Stimulated activated effector memory CD8-positive, alpha-beta T cell treated with anti-CD3 and anti-CD28 coated beads, Interleukin-12 subunit alpha, Interleukin-12 subunit beta, amount 100 ng/mL, for 72 hours (primary cell): ENCODE results near the gene ITGA4.
A peak's percentile ranks its signal among the peaks of the same experiment; 100 is the strongest.

ENCODE experiments used
- ATAC-seq: fragments of 150-1000 bp; cut with Tn5 transposase; 2 replicates; pipeline ENCODE4 v1.10.0; 2021
- DNase-seq, 2 donors: peaks; one replicate each; pipeline ENCODE4 v3.0.0; 2021 to 2022; ENCODE audit warnings: low spot score in 2 of 2
- H3K27ac Mint-ChIP-seq: one replicate; pipeline ENCODE4 v1.8.0; 2022; ENCODE audit warnings: mild to moderate bottlenecking, mixed read lengths
- H3K36me3 Mint-ChIP-seq: one replicate; pipeline ENCODE4 v1.8.0; 2022; ENCODE audit warnings: mild to moderate bottlenecking, mixed read lengths
- H3K4me1 Mint-ChIP-seq: one replicate; pipeline ENCODE4 v1.8.0; 2022; ENCODE audit warnings: mixed read lengths
- H3K4me3 Mint-ChIP-seq: one replicate; pipeline ENCODE4 v1.8.0; 2022; ENCODE audit warnings: mild to moderate bottlenecking, mixed read lengths
- H3K9me3 Mint-ChIP-seq: one replicate; pipeline ENCODE4 v1.8.0; 2022; ENCODE audit warnings: mixed read lengths

The ITGA4 gene

DNA sequence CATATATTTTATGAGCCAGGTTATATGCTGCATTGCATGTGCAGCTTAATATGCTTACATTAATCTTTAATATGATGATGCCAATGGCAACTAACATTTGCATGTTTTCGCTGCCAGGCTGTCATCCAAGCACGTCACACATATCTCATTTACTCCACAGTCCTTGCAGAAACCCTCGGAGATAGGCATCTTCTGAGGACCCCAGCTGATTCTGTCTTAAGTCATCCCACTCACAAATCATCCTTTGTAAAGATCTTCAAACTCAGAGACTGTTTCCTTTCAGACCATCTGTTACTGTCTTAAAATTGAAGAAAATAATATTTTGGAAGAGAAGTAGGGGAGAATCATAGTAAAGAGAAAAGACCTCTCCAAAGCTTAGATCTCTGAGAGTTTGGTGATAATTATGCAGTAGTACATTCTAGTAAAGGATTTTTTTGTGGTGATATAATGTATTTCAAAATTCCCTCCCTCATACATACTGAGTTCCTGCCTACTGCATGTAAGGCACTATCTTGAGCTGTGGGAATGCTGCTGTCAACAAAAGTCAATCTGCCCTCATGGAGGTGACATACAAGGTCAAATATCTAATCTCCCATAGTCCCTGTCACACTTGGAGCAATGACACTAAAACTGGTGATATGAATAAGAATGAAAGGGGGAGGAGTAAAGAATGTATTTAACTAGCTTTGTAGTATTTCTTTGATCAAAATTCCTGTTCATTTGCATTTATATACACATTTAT lies 11.0 kb downstream of the ITGA4 start:
- Mint-ChIP-seq H3K27ac (peak overlapping the region; percentile 83), H3K4me1 (peaks cover 73% of the 10 kb centered on the region), H3K36me3 (peaks cover 85% of the 10 kb centered on the region), H3K9me3 (no peaks in the 10 kb centered on the region), H3K4me3 (peak overlapping the region; percentile 14)
- ATAC-seq (no peak), DNase-seq (no peak)

DNA sequence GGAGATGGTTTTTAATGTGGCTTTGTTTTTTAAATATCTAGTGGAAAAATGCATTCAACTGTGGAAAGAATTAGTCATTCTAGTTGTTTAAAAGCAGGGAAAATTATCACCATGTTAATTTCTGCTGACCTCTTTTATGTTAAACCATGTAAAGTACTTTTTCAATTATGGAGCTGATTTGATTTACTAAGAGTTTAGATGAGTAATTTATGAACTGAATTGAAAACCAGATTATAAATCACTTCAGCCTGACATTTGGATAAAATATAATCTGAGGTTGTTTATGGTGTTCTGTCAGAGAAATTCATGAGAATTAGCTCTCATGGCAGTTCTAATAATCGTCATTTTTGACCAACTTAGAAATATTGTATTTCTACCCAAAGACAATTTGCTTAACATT lies 11.6 kb downstream of the ITGA4 start:
- Mint-ChIP-seq H3K36me3 (peaks cover 85% of the 10 kb centered on the region), H3K4me1 (peaks cover 73% of the 10 kb centered on the region), H3K4me3 (peak overlapping the region; percentile 8), H3K27ac (peak overlapping the region; percentile 83), H3K9me3 (no peaks in the 10 kb centered on the region)
- no peak for ATAC-seq
- no peak for DNase-seq

DNA sequence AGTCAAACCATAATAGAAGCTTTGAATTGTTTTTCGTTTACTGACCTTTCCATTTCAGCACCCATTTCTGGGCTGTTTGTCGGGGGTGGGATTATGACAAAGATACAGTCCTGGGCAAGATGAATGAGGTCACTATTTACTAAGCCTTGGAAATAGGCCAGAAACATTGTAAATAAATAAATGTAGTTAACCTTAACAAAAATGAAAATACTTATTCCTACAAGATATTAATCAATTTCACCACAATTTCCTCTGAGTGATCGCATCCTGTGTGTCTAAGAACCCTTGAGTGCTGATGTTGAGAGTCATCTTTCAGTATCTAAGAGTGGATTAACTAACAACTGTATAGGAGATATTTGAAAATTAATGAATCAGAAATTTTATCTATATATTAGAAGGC lies 14.0 kb downstream of the ITGA4 start:
- Mint-ChIP-seq H3K36me3 (peaks cover 87% of the 10 kb centered on the region), H3K4me3 (peak overlapping the region; percentile 44), H3K27ac (peak overlapping the region; percentile 77), H3K4me1 (peaks cover 62% of the 10 kb centered on the region), H3K9me3 (no peaks in the 10 kb centered on the region)
- DNase-seq (no peak), ATAC-seq (peak; percentile 75)

DNA sequence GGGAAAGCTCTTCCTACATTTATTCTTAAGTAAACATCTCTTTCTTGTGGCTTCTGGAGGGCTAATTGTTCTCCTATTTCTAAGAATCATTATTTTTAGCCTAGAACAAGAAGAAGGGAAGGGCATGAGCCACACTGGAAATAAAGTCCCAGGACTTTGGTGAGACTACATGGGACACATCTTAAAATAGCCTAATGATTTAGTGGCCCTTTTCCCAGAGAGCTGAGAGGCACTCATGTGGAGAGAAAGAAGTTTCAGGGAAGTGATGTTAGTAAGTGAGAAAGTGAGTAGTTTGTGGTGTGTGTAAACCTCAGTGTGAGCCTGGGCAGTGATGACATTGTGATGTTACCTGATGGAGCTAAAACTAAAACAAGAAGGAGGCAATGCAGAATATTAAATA lies 14.6 kb downstream of the ITGA4 start:
- DNase-seq, result no peak
- Mint-ChIP-seq H3K36me3 (peaks cover 91% of the 10 kb centered on the region), H3K4me1 (peaks cover 62% of the 10 kb centered on the region), H3K27ac (peak overlapping the region; percentile 77), H3K9me3 (no peaks in the 10 kb centered on the region), H3K4me3 (peak overlapping the region; percentile 44)
- peak; percentile 82 for ATAC-seq

DNA sequence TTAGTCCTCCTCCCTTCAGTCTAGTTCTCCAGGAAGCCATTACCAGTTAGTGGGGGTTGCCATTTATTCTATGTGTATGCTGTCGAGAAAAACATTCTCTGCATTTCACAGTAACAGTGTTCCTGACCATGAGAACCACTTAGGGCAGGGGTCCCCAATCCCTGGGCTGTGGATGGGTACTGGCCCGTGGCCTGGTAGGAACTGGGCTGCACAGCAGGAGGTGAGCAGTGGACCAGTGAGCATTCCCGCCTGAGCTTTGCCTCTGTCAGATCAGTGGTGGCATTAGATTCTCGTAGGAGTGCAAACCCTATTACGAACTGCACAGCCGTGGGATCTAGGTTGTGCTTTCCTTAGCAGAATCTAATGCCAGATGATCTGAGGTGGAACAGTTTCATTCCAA lies 15.8 kb downstream of the ITGA4 start:
- DNase-seq, result no peak
- peak overlapping the region; percentile 22 for H3K4me3 Mint-ChIP-seq
- peak overlapping the region; percentile 71 for H3K27ac Mint-ChIP-seq
- peaks cover 62% of the 10 kb centered on the region for H3K4me1 Mint-ChIP-seq
- no peaks in the 10 kb centered on the region for H3K9me3 Mint-ChIP-seq
- peaks cover 91% of the 10 kb centered on the region for H3K36me3 Mint-ChIP-seq
- ATAC-seq, result no peak

DNA sequence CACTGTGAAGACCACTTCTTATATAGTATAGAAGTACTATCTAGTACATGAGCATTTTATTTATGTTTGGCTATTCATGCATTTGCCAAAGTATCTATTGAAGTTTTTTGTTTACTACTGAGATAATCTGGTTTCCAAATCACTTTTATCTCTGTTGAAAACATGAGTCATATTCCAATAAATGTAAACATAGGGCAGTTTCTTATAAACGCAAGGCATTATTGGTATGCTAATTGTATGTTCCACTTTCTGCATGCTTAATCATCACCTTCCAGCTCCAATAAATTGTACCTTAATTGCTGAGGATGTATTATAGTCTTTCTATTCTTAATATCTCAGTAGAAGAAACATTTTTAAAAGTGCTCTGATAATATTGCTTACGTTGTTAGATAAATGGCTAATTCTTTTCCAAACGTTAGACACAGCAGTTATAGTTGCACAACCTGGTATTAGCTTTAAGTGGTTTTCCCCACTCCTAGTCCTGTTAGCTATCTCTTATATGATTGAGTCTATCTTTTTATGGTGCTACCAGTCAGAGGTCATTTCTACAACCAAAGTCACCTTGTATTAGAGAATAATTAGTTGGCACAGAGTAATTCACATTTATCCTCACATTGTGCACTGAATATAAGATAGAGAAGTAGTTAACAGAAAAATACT lies 17.2 kb downstream of the ITGA4 start:
- Mint-ChIP-seq H3K36me3 (peaks cover 91% of the 10 kb centered on the region), H3K27ac (peak overlapping the region; percentile 71)
- no peak for ATAC-seq

DNA sequence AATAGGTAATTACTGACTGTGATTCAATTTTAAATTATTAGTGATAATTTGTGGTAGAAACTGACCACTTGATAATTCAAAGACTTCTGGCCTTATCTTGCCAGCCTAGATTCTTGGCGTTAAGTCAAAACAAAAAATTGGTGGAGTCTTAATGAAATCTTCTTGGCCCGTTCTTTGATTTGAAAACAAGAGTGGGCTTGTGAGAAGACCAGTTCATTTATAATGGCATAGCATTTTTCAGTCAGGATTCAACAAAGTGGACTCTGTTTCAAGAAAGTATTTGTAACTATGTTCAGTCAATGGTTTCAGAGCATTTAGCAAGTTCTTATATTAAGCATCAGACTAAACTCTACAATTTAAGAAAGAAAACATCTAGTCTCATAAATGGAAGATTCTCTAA lies 26.0 kb downstream of the ITGA4 start:
- H3K4me3 Mint-ChIP-seq, result no peak overlapping the region
- ATAC-seq (no peak), DNase-seq (no peak)
- H3K27ac Mint-ChIP-seq, result peak overlapping the region; percentile 54
- peaks cover 6% of the 10 kb centered on the region for H3K4me1 Mint-ChIP-seq
- peaks cover 100% of the 10 kb centered on the region for H3K36me3 Mint-ChIP-seq
- no peaks in the 10 kb centered on the region for H3K9me3 Mint-ChIP-seq

More for the DNA sequence above, 17.2 kb downstream of the ITGA4 start:
- Mint-ChIP-seq H3K9me3 (no peaks in the 10 kb centered on the region), H3K4me1 (peaks cover 52% of the 10 kb centered on the region), H3K4me3 (no peak overlapping the region)
- DNase-seq, result no peak

DNA sequence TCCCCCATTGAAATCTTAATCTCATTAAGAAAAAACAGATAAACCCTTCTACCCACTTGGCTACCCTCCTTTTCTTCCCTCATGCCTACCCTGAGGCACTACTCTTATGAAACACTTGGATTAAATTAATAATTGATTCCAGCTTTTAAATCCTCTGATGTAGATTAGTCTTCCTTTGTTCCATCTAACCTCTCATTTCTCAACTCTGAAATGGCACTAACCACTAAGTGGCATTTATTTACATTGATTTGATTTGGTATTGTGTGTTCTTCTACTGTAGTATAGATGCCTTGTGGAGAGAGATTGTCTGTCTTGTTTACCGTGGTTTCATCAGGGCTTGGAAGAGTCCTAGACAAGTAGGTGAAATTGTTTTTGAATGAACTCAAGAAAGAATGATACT lies 26.7 kb downstream of the ITGA4 start:
- H3K4me3 Mint-ChIP-seq, result no peak overlapping the region
- H3K9me3 Mint-ChIP-seq, result no peaks in the 10 kb centered on the region
- H3K36me3 Mint-ChIP-seq, result peaks cover 100% of the 10 kb centered on the region
- no peak for ATAC-seq
- DNase-seq, result no peak
- H3K27ac Mint-ChIP-seq, result peak overlapping the region; percentile 54
- H3K4me1 Mint-ChIP-seq, result peaks cover 9% of the 10 kb centered on the region

DNA sequence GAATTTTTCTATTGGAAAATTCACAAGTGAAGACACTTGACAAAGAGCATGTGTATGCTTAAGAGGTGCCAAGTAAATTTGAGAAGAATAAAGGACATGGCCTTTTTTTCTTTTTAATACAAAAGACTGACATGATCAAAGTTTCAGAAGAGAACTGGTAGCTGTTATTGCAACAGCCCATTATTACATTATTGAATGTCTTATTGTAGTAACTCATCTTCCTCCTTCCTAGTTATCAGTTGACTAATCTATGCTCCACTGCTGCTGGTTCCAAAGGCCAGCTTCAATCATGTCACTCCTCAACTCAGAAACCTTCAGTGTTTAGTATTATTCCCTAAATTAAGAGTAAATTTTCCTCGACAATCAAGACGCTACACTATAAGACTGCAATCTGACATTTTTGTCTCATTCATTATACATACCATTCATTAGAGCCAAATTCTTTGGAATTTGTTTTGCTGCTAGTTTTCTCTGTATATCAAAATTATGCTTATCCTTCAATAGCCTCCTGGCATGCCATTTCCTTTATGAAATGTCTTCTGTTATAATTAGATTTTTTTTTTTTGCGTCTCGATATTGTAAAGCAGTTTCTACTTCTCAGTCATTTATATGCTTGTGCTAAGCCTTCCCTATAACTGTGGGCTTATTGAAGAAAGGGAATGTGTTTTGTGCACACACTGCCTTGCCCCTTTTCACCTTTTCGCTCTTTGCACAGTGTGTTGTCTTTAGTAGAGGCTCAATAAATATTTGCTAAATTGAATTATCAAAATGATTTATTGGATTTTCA lies 27.9 kb downstream of the ITGA4 start:
- no peak overlapping the region for H3K4me3 Mint-ChIP-seq
- H3K9me3 Mint-ChIP-seq, result no peaks in the 10 kb centered on the region
- peaks cover 15% of the 10 kb centered on the region for H3K4me1 Mint-ChIP-seq
- H3K36me3 Mint-ChIP-seq, result peaks cover 100% of the 10 kb centered on the region
- DNase-seq (no peak), ATAC-seq (no peak)
- H3K27ac Mint-ChIP-seq, result no peak overlapping the region

DNA sequence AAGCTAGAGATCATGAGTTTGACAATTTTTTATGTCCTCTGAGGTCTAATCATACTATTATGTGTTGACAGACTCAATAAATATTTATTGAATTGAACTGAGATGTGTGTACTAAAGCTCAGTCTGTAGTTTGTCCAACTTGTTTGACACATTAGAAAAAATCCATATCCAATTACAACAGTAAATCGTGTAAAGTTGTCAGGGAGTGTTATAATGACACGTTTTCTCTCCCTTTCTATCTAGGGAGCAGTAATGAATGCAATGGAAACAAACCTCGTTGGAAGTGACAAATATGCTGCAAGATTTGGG lies 28.4 kb downstream of the ITGA4 start:
- H3K36me3 Mint-ChIP-seq, result peaks cover 100% of the 10 kb centered on the region

DNA sequence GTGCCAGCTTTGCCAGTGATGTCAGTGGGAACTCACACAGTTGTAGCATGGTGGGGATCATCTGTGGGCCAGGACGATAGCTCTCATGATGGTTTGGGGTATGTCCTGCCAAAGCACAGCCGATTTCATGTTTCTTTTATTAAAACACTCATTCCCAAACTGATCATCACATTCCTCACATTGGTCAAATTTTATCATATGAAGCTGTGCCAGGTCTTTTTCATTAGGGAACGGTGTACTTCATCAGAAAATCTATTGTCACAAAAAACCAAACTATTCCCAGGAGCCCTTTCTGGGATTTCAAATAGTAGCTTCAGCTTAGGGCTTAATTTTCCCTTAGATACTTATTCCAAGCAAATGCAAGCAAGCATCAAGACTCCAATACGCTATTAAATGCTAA lies 42.0 kb downstream of the ITGA4 start:
- no peaks in the 10 kb centered on the region for H3K9me3 Mint-ChIP-seq
- ATAC-seq, result no peak
- no peak overlapping the region for H3K4me3 Mint-ChIP-seq
- no peak for DNase-seq
- no peak overlapping the region for H3K27ac Mint-ChIP-seq
- H3K4me1 Mint-ChIP-seq, result no peaks in the 10 kb centered on the region
- H3K36me3 Mint-ChIP-seq, result no peaks in the 10 kb centered on the region

More for the DNA sequence above, 28.4 kb downstream of the ITGA4 start:
- H3K27ac Mint-ChIP-seq, result no peak overlapping the region
- H3K4me1 Mint-ChIP-seq, result peaks cover 16% of the 10 kb centered on the region
- DNase-seq (no peak), ATAC-seq (no peak)
- no peaks in the 10 kb centered on the region for H3K9me3 Mint-ChIP-seq
- no peak overlapping the region for H3K4me3 Mint-ChIP-seq

DNA sequence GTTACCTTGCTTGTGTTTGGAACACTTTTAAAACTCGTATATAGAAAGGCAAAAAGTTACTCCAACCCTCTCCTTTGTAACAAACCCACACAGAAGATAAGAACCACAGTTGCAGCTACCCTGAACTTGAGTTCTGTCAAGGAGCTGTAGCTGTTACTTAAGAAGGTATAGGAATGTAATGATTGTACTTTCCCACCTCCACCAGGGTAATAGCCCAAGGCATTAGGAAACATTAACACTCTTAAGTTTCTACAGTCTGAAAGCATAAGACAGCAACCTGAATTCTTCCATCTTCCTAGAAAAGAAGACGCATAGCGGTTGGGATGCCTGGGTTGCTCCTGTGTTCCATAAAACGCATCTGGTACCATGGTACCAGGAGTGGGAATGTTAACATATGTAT lies 43.0 kb downstream of the ITGA4 start:
- Mint-ChIP-seq H3K9me3 (no peaks in the 10 kb centered on the region), H3K36me3 (no peaks in the 10 kb centered on the region), H3K27ac (no peak overlapping the region), H3K4me1 (no peaks in the 10 kb centered on the region), H3K4me3 (no peak overlapping the region)
- no peak for ATAC-seq
- no peak for DNase-seq

DNA sequence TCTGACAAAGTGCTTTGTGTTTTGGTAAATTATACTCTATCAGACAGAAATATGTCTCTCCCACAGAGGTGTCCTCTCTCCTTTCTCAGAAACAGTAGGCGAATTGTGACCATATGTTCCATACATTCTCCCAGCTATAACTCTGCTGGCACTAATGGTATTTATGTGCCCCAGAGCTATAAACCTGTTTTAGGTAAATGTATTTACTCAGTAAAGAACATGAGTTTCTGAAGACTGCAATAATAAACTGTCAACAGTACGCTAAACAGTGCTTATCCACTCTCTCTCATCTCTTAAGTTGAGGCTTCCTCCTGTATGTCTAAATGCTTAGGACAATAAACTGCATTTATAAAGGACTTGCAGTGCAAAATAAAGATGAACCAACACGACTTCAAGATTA lies 58.5 kb downstream of the ITGA4 start:
- Mint-ChIP-seq H3K36me3 (peaks cover 93% of the 10 kb centered on the region), H3K4me1 (peaks cover 43% of the 10 kb centered on the region), H3K27ac (peak overlapping the region; percentile 71), H3K9me3 (no peaks in the 10 kb centered on the region), H3K4me3 (no peak overlapping the region)
- DNase-seq, result no peak
- no peak for ATAC-seq

DNA sequence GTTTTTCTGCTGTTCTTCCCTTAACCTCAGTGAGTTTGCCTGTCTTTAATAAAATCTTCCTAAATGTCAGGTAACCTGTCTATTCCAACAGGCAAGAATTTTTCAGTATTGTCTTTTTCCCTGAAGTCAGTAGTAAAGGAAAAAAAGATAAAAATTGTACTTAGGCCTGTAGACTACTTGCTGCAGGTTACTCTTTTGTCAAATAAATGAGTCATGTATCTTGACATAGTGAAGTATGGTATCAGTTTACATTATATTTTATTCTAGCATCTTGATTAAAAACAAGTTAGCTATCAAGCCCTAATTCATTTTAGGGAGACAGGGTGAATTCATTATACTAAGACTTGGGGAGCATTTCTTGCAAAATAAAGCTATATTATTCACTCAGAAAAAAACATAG lies 59.8 kb downstream of the ITGA4 start:
- no peak for DNase-seq
- ATAC-seq, result no peak
- H3K27ac Mint-ChIP-seq, result peak overlapping the region; percentile 71
- no peaks in the 10 kb centered on the region for H3K9me3 Mint-ChIP-seq
- peaks cover 92% of the 10 kb centered on the region for H3K36me3 Mint-ChIP-seq
- no peak overlapping the region for H3K4me3 Mint-ChIP-seq
- peaks cover 41% of the 10 kb centered on the region for H3K4me1 Mint-ChIP-seq

DNA sequence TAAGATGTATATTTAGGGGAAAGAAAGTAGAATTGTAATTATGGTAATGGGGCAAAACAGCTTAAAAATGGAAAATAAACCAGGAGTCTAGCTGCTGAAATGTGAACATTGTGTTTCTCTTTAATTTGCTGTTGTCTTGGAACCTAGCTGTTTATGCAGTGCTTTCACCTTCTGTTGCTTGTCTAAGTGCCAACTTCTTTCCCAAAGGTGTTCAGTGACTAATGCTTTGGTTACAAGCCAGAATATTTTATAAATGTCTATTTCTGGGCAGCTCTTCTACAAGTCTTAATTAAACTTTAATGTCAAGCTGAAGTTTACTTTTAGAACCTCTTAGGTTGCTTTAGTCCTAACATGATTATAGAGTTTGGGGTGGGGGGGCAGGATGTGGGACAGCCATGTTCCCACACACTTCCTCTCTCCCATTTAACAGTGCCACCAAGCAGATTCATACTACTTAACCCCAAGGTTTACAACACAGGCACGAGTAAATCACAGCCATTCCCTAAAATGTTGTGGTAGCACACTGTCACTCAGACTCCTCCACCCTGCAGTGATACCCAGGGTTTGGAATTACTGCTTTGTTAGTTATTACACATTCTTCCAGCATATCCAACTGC lies 60.6 kb downstream of the ITGA4 start:
- Mint-ChIP-seq H3K4me1 (peaks cover 35% of the 10 kb centered on the region), H3K36me3 (peaks cover 92% of the 10 kb centered on the region)

More for the DNA sequence above, 60.6 kb downstream of the ITGA4 start:
- peak overlapping the region; percentile 71 for H3K27ac Mint-ChIP-seq
- H3K4me3 Mint-ChIP-seq, result no peak overlapping the region
- H3K9me3 Mint-ChIP-seq, result no peaks in the 10 kb centered on the region
- ATAC-seq (peak; percentile 57), DNase-seq (no peak)
